IMR-90 (cell line): ENCODE results near the gene ZNF541. TPM values are rescaled to one million over a fixed set of nuclear protein-coding genes. Genes with fewer than 3 reads are reported as not detected.

Experiments used
- BHLHE40 ChIP-seq: fragments of 150-350 bp; IDR thresholded peaks from 2 replicates; pipeline ENCODE4 v1.6.1; 2016; ENCODE audit warnings: mild to moderate bottlenecking, low read depth, low read length
- CEBPB ChIP-seq: IDR thresholded peaks from 2 replicates; pipeline ENCODE4 v1.6.1; 2012; ENCODE audit warnings: low read depth, low read length, improper control_type of control experiment
- polyA plus RNA-seq, 3 experiments: library from polyadenylated mRNA; depleted of rRNA; stranded (reverse); fragments of >200 nt; gene quantifications; 2 replicates each; pipeline ENCODE4 v1.2.3, GENCODE V29; 2012; ENCODE audit warnings: low replicate concordance in 1 of 3
- total RNA-seq: library from RNA; depleted of rRNA; stranded (reverse); fragments of >200 nt; gene quantifications from 2 replicates; pipeline ENCODE4 v1.2.3, GENCODE V29; 2012

ZNF541 gene
- total and polyA plus RNA-seq, 2 of the 4 experiments (the other 2 are of a cell fraction), result not detected

DNA sequence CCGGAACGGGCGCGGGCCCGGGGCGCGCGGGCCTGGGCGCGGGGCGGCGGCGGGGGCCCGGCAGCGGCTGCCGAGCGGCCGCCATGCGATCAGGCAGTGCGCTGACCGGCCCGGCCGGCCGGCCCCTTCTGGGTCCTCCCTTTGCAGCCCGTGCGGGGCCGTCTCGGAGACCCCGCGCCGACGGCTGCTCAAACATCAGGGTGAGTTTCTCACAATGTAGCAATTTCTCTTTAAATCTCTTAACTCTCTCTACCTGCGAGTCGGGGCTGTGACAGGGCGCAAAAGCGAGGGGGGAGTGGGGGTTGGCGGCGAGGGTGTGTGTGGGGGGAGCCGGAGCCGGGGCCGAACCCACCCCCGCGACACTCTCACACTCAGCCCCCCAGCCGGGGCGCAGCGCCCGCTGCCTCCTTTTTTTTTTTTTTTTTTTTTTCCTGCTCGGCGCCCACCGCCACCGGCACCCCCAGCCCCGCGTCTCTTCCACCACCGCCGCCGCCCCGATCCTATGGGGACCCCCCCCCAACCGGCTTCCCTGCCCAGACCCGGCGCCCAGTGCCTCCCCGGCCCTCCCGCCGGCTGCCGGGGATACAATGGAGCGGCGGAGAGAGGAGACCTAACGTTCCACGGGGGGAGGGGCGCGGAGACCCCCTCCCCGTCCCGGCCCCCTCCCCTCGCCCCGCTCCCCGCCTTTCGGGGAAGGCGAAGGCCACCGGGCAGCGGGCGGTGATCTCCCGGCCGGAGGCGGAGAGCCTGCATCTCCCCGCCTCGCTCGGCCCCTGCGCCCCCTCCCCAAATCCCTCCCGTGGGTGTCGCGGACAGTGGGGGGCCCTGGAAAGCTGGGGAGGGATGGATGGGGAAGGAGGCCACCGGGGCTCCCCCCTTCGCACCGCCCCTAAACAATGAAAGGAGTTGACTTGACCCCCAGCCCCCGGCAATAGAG is 36.3 kb upstream of the ZNF541 start, which contains the start of gene BICRA (continued):
- TF ChIP-seq BHLHE40, result peak; percentile 37; the same call in 1 of the 2 replicates
- no peak for TF ChIP-seq CEBPB
